HepG2 (cell line): ENCODE results near the gene GPR65. TPM values are rescaled to one million over a fixed set of nuclear protein-coding genes. Genes with fewer than 3 reads are reported as not detected.

Source experiments
- ATAC-seq: fragments of 200-7000 bp; cut with Tn5 transposase; 3 replicates; pipeline ENCODE4 v1.9.1; 2020; ENCODE audit warnings: mild to moderate bottlenecking, moderate library complexity
- BruUV-seq: library from RNA; stranded (reverse); fragments of 400-500 nt; replicated peaks from 2 replicates; lab custom pipeline; 2021; lab: Mats Ljungman, UMichigan
- CTCF ChIA-PET: fragments of 300-600 bp; formaldehyde crosslinking; extraction: SDS; loops from one replicate; lab custom pipeline; 2021; ENCODE audit warnings: low total read pairs, inconsistent platforms, low intra/inter-chr PET ratio; lab: Yijun Ruan, JAX
- POLR2A ChIA-PET: fragments of 350-600 bp; sonication (Branson Sonifier 250); formaldehyde crosslinking; loops from one replicate; lab custom pipeline; 2020; ENCODE audit warnings: antibody characterized with exemption, inconsistent platforms; lab: Yijun Ruan, JAX
- DNase-seq: peaks from one replicate; pipeline ENCODE4 v3.0.0-alpha.2; 2015; ENCODE audit warnings: low spot score
- FAIRE-seq: peaks from 3 replicates; lab custom pipeline; 2011; peaks lifted over from hg19 to GRCh38; lab: Jason Lieb, UNC
- H2AFZ ChIP-seq: one replicate; pipeline ENCODE4 v1.6.1; 2011; ENCODE audit warnings: low read length, inconsistent platforms
- H3K27ac ChIP-seq: fragments of 300-600 bp; 3 replicates; pipeline ENCODE4 v1.8.0; 2011; ENCODE audit warnings: mixed run types, mild to moderate bottlenecking, mixed read lengths, low read length, inconsistent platforms; ENCODE audit not compliant: insufficient read depth; ENCODE audit errors: extremely low read length
- H3K27me3 ChIP-seq, 2 experiments: fragments of 200-600 bp in 1 of 2; 2 replicates in 1 of 2; 3 replicates in 1 of 2; pipeline versions ENCODE4 v1.6.0 to v1.8.0; 2011; ENCODE audit warnings: low read length in 2 of 2, mild to moderate bottlenecking in 2 of 2, moderate library complexity in 2 of 2, inconsistent platforms in 1 of 2; ENCODE audit not compliant: insufficient read depth in 2 of 2, control insufficient read depth in 1 of 2
- H3K36me3 ChIP-seq, 2 experiments: fragments of 200-600 bp in 1 of 2; replicated peaks in 1 of 2; 2 replicates in 1 of 2; 3 replicates in 1 of 2; pipeline versions ENCODE4 v1.5.1 to v1.8.0; 2011; ENCODE audit warnings: low read length in 2 of 2, inconsistent platforms in 1 of 2; ENCODE audit not compliant: insufficient read depth in 2 of 2, control insufficient read depth in 1 of 2
- H3K4me1 ChIP-seq: 2 replicates; pipeline ENCODE4 v1.5.1; 2012; ENCODE audit warnings: low read length, inconsistent platforms; ENCODE audit not compliant: insufficient read depth
- H3K4me2 ChIP-seq: 2 replicates; pipeline ENCODE4 v1.6.0; 2011; ENCODE audit warnings: low read depth, low read length, inconsistent platforms
- H3K4me3 ChIP-seq, 3 experiments: fragments of 200-600 bp in 1 of 3; sonication (generic), shearing (Covaris generic) in 1 of 3; replicated peaks in 1 of 3; 2 replicates each; pipeline ENCODE4 v1.5.1; 2011 to 2016; ENCODE audit warnings: low read length in 3 of 3, inconsistent platforms in 2 of 3, low read depth in 2 of 3, mild to moderate bottlenecking in 2 of 3, control low read depth in 1 of 3, mixed read lengths in 1 of 3; ENCODE audit not compliant: insufficient read depth in 1 of 3
- H3K79me2 ChIP-seq: one replicate; pipeline ENCODE4 v1.6.1; 2011; ENCODE audit warnings: low read length, inconsistent platforms; ENCODE audit not compliant: insufficient read depth
- H3K9ac ChIP-seq: 2 replicates; pipeline ENCODE4 v1.6.0; 2011; ENCODE audit warnings: mild to moderate bottlenecking, low read depth, low read length, inconsistent platforms; ENCODE audit not compliant: insufficient read depth
- H3K9me3 ChIP-seq: 2 replicates; pipeline ENCODE4 v1.5.1; 2012; ENCODE audit warnings: mild to moderate bottlenecking, low read length
- H4K20me1 ChIP-seq: 2 replicates; pipeline ENCODE4 v1.6.0; 2011; ENCODE audit warnings: inconsistent platforms, mild to moderate bottlenecking, low read length, moderate library complexity; ENCODE audit not compliant: insufficient read depth
- CBX1 ChIP-seq: IDR thresholded peaks from one replicate; pipeline ENCODE4 v1.6.1; 2016; ENCODE audit warnings: antibody characterized with exemption, low read depth
- ERF ChIP-seq: IDR thresholded peaks from 2 replicates; pipeline ENCODE4 v1.6.1; 2018; ENCODE audit warnings: missing biosample characterization, missing genetic modification reagents
- HOXA5 ChIP-seq: sonication (generic); formaldehyde crosslinking; IDR thresholded peaks from 2 replicates; pipeline ENCODE4 v1.4.0; 2020; ENCODE audit warnings: missing genetic modification reagents
- MIER2 ChIP-seq: IDR thresholded peaks from 2 replicates; pipeline ENCODE4 v1.6.1; 2016; ENCODE audit warnings: missing biosample characterization, missing genetic modification reagents
- ONECUT2 ChIP-seq: sonication (generic); formaldehyde crosslinking; IDR thresholded peaks from 2 replicates; pipeline ENCODE4 v1.4.0; 2020; ENCODE audit warnings: missing genetic modification reagents
- TGIF2 ChIP-seq: IDR thresholded peaks from 2 replicates; pipeline ENCODE4 v1.6.1; 2016; ENCODE audit warnings: control low read depth, missing compliant biosample characterization
- YY1 ChIP-seq: IDR thresholded peaks from 2 replicates; pipeline ENCODE4 v1.6.1; 2011; ENCODE audit warnings: low read length, low read depth, moderate library complexity, mild to moderate bottlenecking; ENCODE audit not compliant: insufficient read depth, insufficient replicate concordance
- ZBTB1 ChIP-seq: sonication (generic); formaldehyde crosslinking; IDR thresholded peaks from 2 replicates; pipeline ENCODE4 v1.4.0; 2020; ENCODE audit warnings: missing genetic modification reagents, borderline replicate concordance
- ZNF282 ChIP-seq: fragments of 450-650 bp; IDR thresholded peaks from 2 replicates; pipeline ENCODE4 v1.6.1; 2018; ENCODE audit not compliant: partially characterized antibody
- ZNF577 ChIP-seq: sonication (generic); formaldehyde crosslinking; IDR thresholded peaks from 2 replicates; pipeline ENCODE4 v1.4.0; 2020; ENCODE audit warnings: mild to moderate bottlenecking, low read depth, missing genetic modification reagents, borderline replicate concordance
- ZNF761 ChIP-seq: sonication (generic); formaldehyde crosslinking; conservative IDR thresholded peaks from 2 replicates; pipeline ENCODE4 v1.4.0; 2020; ENCODE audit warnings: mild to moderate bottlenecking, missing genetic modification reagents
- WGBS: methylation state at CpG from one replicate; pipeline ENCODE4 v1.1.6; 2017; ENCODE audit warnings: low lambda C conversion rate; 5-methylcytosine and 5-hydroxymethylcytosine counted together
- in situ Hi-C: cut with HindIII; loops from 2 replicates; pipeline ENCODE4 v1.10.0; 2017; ENCODE audit warnings: low pct_unique_long_range_greater_than_20kb; ENCODE audit not compliant: extremely low pct_ligation_motif_present
- intact Hi-C: fragments of 100-400 bp; cut with micrococcal nuclease; formaldehyde crosslinking; loops from one replicate; pipeline ENCODE4 v1.10.0; 2022; ENCODE audit not compliant: unreplicated experiment
- polyA plus RNA-seq, 8 experiments: library from polyadenylated mRNA; depleted of rRNA in 3 of 8; stranded (reverse) in 7 of 8; unstranded in 1 of 8; fragments of >200 nt; fragmentation: Illumina TruSeq in 4 of 8; extraction: Trizol in 4 of 8; gene quantifications; 2 replicates each; pipeline versions ENCODE4 v1.2.1 to v1.2.3, GENCODE V29; 2011 to 2016; ENCODE audit warnings: low read depth in 4 of 8, missing spikeins in 1 of 8, mixed read lengths in 1 of 8; ENCODE audit not compliant: insufficient read depth in 1 of 8
- total RNA-seq, 5 experiments: library from RNA; depleted of rRNA; stranded (reverse); fragments of >200 nt; fragmentation: Illumina TruSeq; extraction: Trizol; gene quantifications; 2 replicates each; pipeline ENCODE4 v1.2.3, GENCODE V29; 2016; ENCODE audit warnings: low read depth in 1 of 5
- TF ChIP-seq, protein P1 (sequence below): sonication (generic); formaldehyde crosslinking; IDR thresholded peaks from 2 replicates; pipeline ENCODE4 v1.8.0; 2022; ENCODE audit warnings: missing genetic modification reagents, mild to moderate bottlenecking, borderline replicate concordance
- TF ChIP-seq, protein P2 (sequence below): sonication (generic); formaldehyde crosslinking; IDR thresholded peaks from 2 replicates; pipeline ENCODE4 v1.5.1; 2020; ENCODE audit warnings: mild to moderate bottlenecking, missing genetic modification reagents, moderate library complexity
- TF ChIP-seq, protein P3 (sequence below): sonication (generic); formaldehyde crosslinking; IDR thresholded peaks from 2 replicates; pipeline ENCODE4 v1.4.0; 2020; ENCODE audit warnings: missing genetic modification reagents

Gene GPR65
- total and polyA plus RNA-seq, 2 of the 13 experiments (the other 11 are each of a cell fraction or from before 2014, with no cell fraction given): not detected

DNA sequence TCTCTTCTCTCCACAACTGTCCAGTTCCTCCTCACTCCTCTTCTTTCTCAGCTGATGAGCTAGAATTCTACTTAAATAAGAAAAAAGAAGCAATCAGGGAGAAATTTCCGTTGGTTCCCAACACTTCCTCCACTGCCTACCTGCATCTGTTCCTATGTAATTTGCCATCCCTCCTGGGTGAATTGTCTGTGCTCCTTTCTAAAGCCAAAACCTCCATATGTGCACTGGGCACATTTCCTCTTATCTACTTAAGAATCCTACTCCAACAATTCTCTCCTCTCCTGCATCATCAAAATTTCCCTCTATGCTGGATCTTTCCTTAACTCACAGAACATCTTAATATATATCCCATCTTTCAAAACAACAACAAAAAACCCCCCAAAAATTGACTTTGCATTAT, 35.2 kb downstream of the GPR65 start:
- FAIRE-seq: no peak
- 97% methylated on average over 1 of the region's 1 CpG for WGBS
- H3K4me1 ChIP-seq: peaks cover 38% of the 10 kb centered on the region
- no peak overlapping the region for H3K9ac ChIP-seq
- no peaks in the 10 kb centered on the region for H4K20me1 ChIP-seq
- DNase-seq: no peak
- no peak overlapping the region for H3K4me3 ChIP-seq
- CTCF ChIA-PET: no interaction called here
- H3K27ac ChIP-seq: no peak overlapping the region
- no peaks in the 10 kb centered on the region for H3K27me3 ChIP-seq
- H2AFZ ChIP-seq: no peak overlapping the region
- no TSS peak for BruUV-seq
- TF ChIP-seq TGIF2 (no peak), ERF (CRISPR knock-in tag) (no peak), ZNF577 (CRISPR knock-in tag) (no peak), ZBTB1 (CRISPR knock-in tag) (no peak), YY1 (no peak), ZNF282 (no peak), CBX1 (no peak), HOXA5 (CRISPR knock-in tag) (no peak), MIER2 (CRISPR knock-in tag) (no peak), ONECUT2 (CRISPR knock-in tag) (no peak), ZNF761 (CRISPR knock-in tag) (no peak)
- TF ChIP-seq, protein P1, sequence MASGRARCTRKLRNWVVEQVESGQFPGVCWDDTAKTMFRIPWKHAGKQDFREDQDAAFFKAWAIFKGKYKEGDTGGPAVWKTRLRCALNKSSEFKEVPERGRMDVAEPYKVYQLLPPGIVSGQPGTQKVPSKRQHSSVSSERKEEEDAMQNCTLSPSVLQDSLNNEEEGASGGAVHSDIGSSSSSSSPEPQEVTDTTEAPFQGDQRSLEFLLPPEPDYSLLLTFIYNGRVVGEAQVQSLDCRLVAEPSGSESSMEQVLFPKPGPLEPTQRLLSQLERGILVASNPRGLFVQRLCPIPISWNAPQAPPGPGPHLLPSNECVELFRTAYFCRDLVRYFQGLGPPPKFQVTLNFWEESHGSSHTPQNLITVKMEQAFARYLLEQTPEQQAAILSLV (CRISPR knock-in tag): no peak
- TF ChIP-seq, protein P2, sequence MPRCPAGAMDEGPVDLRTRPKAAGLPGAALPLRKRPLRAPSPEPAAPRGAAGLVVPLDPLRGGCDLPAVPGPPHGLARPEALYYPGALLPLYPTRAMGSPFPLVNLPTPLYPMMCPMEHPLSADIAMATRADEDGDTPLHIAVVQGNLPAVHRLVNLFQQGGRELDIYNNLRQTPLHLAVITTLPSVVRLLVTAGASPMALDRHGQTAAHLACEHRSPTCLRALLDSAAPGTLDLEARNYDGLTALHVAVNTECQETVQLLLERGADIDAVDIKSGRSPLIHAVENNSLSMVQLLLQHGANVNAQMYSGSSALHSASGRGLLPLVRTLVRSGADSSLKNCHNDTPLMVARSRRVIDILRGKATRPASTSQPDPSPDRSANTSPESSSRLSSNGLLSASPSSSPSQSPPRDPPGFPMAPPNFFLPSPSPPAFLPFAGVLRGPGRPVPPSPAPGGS (CRISPR knock-in tag): no peak
- TF ChIP-seq, protein P3, sequence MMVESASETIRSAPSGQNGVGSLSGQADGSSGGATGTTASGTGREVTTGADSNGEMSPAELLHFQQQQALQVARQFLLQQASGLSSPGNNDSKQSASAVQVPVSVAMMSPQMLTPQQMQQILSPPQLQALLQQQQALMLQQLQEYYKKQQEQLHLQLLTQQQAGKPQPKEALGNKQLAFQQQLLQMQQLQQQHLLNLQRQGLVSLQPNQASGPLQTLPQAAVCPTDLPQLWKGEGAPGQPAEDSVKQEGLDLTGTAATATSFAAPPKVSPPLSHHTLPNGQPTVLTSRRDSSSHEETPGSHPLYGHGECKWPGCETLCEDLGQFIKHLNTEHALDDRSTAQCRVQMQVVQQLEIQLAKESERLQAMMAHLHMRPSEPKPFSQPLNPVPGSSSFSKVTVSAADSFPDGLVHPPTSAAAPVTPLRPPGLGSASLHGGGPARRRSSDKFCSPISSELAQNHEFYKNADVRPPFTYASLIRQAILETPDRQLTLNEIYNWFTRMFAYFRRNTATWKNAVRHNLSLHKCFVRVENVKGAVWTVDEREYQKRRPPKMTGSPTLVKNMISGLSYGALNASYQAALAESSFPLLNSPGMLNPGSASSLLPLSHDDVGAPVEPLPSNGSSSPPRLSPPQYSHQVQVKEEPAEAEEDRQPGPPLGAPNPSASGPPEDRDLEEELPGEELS: no peak
- TF ChIP-seq, all 625 proteins: peak for 0
- POLR2A ChIA-PET: interaction anchor here (1.1 kb wide), 1 partner anchor 13 kb away, joined by 3 read pairs; no protein-coding TSS in a partner anchor
- Histone ChIP-seq H3K9me3 (no peaks in the 10 kb centered on the region), H3K79me2 (peaks cover 17% of the 10 kb centered on the region), H3K4me2 (no peak overlapping the region), H3K36me3 (peaks cover 7 to 25% of the 10 kb centered on the region in 2 experiments; a peak in 4 of 5 replicates)
- in situ Hi-C loops: no loop called here
- intact Hi-C loops: no loop called here
- ATAC-seq: no peak
